T follicular helper cell (primary cell): ENCODE measurements around the gene SLAIN2.
"Not testable (repeated sequence)": the region's sequence is repeated elsewhere in the genome, so short reads cannot be mapped to it uniquely, and the experiment has no call there.

Source experiments
- DNase-seq: peaks from one replicate; pipeline ENCODE4 v3.0.0-alpha.2; 2020; ENCODE audit warnings: low read depth

SLAIN2 gene

GRCh38 chr4:48440914-48441313 lies 99.6 kb downstream of the SLAIN2 start:
- DNase-seq, result not testable (repeated sequence)

DNA sequence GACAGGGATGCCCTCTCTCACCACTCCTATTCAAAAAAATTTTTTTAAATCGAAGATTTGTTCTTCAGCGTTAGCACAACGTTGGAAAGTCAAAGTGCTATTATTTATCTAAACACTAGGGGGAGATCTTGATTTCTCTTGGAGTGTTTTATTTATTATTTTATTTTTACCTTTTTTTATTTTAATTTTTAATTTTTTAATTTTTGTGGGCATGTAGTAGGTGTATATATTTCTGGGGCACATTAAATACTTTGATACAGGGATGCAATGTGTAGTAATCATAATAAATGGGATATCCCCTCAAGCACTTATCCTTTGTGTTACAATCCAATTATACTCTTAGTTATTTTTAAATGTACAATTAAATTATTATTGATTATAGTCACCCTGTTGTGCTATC lies 104.4 kb downstream of the SLAIN2 start:
- no peak for DNase-seq

DNA sequence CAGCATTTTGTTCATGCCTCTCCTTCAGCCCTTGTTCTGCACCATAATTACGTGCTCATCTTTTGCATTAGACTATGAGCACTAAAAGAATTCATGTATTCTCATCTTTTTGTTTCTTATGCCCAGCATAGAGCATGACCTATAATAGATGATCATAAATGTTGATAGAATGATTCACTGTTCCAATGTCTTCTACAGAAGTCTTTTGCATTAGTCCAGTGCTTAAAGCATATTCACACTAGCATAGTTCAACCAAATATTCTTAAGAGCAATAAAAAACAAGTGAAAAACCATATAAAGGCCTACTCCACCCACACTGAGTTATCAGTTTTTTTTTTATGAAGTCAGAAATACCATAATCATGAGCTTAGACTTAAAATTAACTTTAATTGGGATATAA lies 105.3 kb downstream of the SLAIN2 start:
- no peak for DNase-seq

DNA sequence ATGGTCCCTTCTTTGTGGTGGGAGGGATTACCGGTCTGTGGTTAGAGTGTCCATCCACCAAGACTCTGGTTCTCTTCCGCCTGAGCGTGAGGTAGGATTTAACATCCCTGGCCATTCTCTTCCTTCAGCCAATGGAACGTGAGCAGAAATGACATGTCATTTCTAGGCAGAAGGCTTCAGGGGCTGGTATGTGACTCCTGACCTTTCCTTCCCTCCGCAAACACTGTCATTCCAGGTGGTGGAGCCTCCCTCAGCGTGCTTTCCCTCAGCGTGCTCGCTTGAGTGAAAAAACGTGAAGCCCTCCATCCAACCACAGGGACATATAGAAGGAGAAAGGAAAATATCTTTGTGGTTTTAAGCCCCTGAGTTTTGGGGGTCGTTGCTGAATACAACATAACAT lies 107.8 kb downstream of the SLAIN2 start:
- DNase-seq, result no peak

DNA sequence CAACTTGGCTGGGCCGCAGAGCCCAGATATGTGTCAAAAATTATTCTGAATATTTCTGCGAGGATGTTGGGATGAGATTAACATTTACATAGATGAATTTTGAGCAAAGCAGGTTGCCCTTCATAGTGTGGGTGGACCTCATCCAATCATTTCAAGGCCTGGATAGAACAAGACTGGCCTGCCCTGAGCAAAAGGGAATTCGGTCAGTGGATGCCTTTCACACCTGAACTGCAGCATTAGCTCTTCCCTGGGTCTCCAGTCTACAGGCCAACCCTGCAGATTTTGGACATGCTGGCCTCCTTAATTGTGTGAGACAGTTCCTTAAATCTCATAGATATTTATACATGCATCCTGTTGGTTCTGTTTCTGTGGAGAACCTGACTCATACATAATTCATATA lies 109.4 kb downstream of the SLAIN2 start:
- DNase-seq, result no peak

DNA sequence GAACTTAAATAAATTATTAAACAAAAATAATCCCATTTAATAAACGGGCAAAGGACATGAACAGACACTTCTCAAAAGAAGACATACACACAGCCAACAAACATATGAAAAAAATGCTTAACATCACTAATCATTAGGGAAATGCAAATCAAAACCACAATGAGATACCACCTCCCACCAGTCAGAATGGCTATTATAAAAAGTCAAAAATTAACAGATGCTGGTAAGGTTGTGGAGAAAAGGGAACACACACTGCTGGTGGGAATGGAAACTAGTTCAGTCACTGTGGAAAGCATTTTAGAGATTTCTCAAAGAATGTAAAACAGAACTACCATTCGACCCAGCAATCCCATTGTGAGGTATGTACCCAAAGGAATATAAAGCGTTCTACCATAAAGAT lies 110.3 kb downstream of the SLAIN2 start:
- not testable (repeated sequence) for DNase-seq

DNA sequence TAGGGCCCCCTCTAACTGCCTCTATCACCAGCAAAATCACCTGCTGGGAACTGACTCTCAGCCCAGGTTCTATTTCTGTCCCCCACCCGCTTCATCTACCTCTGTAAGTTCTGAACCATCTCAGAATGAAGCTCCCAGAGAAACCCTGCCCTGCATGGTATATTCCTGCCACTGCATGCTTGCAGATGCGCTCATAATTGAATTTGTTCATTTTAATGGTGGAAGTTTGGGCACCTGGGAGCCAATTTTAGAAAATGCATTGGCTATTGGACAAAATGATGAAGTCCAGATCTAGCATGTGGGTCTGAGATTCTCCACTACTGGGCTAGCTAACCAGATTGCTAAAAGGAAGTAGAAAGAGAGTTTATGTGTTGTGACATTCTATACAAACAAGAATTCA lies 113.3 kb downstream of the SLAIN2 start:
- no peak for DNase-seq

- no peak for DNase-seq
Observed at GRCh38 chr4:48461000-48461399, 119.7 kb downstream of the SLAIN2 start.

DNA sequence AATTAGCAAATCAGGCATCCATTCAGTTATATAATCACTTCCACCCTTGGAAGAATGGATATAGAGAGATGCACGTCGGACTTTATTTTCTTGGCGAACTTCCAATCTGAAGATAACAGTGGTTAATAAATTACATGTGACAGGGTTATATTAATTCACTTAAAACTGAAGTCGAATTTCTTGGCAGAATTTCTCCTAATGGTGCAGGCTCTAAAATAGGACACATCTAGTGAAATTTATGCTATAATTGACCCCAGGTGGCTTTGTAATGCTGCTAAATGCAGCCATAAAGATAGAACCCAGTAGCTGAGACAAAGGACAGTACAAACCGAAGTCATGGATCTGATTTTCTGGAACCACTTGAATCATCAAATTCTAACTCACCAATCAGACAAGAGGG lies 121.0 kb downstream of the SLAIN2 start:
- DNase-seq, result no peak

GRCh38 chr4:48467442-48467841 lies 126.1 kb downstream of the SLAIN2 start:
- no peak for DNase-seq

- no peak for DNase-seq
Observed at GRCh38 chr4:48467891-48468290, 126.6 kb downstream of the SLAIN2 start.

GRCh38 chr4:48470137-48470536 lies 128.8 kb downstream of the SLAIN2 start:
- no peak for DNase-seq

DNA sequence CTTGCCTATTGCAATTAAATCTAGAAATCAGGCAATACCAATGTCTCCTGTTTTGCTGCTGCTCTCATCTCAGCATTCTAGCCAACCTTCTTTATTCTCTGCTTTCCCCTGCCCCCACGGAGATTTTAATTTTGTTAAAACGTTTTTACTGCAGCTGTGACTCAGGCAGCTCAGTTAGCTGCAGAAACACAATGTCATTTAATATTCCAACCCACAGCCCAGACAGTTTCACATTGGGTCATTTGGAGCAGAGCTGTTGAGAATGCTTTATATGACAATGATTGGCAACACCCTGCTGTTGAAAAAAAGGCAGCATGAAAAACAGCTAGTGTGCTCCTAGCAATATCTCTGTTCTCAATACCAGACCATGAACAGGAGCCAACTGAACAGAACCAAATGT lies 129.2 kb downstream of the SLAIN2 start:
- DNase-seq, result no peak

- no peak for DNase-seq
Observed at GRCh38 chr4:48472794-48473193, 131.5 kb downstream of the SLAIN2 start.

- DNase-seq, result no peak
Observed at GRCh38 chr4:48475770-48476169, 134.4 kb downstream of the SLAIN2 start.
